Spleen (tissue), 7 donors: ENCODE measurements around the gene TWIST1.

Experiments
- POLR2A ChIP-seq, 3 donors: fragments of 450-650 bp; IDR thresholded peaks; one replicate each; pipeline ENCODE4 v1.5.1; 2017; ENCODE audit warnings: antibody characterized with exemption in 3 of 3, mild to moderate bottlenecking in 1 of 3
- POLR2AphosphoS5 ChIP-seq, 3 donors: sonication (generic); formaldehyde crosslinking; IDR thresholded peaks; one replicate each; pipeline ENCODE4 v1.5.1; 2017; ENCODE audit warnings: antibody characterized with exemption in 3 of 3
- TF ChIP-seq, protein P1 (sequence below), 11 experiments: fragments of 200-600 bp in 7 of 11; fragments of 450-650 bp in 4 of 11; sonication (generic) in 4 of 11; IDR thresholded peaks in 8 of 11; conservative IDR thresholded peaks in 3 of 11; 1 replicate in 7 of 11; 2 replicates in 4 of 11; pipeline versions ENCODE4 v1.4.0 to v1.8.0; 2016 to 2021; ENCODE audit warnings: antibody characterized with exemption in 11 of 11, inconsistent platforms in 4 of 11, mild to moderate bottlenecking in 1 of 11
- donor health status: DM: no; HTN: no; CAD: no; lungs with moderate emphysema.
- donor health status: DM: no; HTN: no; CAD: no.
- donor health status: DM: no; HTN: no; CAD: no.

DNA sequence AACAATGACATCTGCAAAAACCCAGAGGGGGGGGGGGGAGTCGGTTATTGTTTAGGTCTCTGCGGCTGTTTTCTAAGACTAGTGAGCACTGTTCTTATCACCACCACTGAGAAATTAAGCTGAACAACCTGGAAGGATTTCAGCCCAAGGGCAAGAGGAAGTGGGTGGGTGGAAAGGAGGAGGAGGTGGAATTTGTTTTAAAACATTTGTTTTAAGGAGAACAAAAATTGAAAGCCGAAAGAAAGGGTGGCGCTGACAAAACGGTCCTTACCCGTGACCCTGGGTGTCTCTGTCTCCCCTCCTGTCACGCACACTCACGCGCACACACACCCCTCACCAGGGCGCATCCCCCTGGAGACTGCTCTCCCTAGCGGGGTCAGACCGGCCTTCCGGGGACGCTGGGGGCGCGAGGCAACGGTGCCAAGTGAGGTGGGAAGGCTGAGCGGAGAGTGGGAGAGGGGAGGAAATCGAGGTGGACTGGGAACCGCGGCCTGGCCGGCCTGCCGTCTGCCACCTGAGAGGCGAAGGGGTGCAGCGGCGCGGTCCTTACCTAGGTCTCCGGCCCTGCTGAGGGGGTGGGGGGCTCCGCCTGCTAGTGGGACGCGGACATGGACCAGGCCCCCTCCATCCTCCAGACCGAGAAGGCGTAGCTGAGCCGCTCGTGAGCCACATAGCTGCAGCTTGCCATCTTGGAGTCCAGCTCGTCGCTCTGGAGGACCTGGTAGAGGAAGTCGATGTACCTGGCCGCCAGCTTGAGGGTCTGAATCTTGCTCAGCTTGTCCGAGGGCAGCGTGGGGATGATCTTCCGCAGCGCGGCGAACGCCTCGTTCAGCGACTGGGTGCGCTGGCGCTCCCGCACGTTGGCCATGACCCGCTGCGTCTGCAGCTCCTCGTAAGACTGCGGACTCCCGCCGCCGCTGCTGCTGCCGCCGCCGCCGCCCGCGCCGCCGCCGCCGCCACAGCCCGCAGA, 1.0 kb downstream of the TWIST1 start:
- TF ChIP-seq, protein P1, sequence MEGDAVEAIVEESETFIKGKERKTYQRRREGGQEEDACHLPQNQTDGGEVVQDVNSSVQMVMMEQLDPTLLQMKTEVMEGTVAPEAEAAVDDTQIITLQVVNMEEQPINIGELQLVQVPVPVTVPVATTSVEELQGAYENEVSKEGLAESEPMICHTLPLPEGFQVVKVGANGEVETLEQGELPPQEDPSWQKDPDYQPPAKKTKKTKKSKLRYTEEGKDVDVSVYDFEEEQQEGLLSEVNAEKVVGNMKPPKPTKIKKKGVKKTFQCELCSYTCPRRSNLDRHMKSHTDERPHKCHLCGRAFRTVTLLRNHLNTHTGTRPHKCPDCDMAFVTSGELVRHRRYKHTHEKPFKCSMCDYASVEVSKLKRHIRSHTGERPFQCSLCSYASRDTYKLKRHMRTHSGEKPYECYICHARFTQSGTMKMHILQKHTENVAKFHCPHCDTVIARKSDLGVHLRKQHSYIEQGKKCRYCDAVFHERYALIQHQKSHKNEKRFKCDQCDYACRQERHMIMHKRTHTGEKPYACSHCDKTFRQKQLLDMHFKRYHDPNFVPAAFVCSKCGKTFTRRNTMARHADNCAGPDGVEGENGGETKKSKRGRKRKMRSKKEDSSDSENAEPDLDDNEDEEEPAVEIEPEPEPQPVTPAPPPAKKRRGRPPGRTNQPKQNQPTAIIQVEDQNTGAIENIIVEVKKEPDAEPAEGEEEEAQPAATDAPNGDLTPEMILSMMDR (IDR thresholded peaks at IDR 0.05 in 8 of 11, conservative IDR thresholded peaks at IDR 0.05 in 3 of 11) = no peak
- TF ChIP-seq POLR2A (IDR thresholded peaks at IDR 0.05) = no peak
- TF ChIP-seq POLR2AphosphoS5 (IDR thresholded peaks at IDR 0.05) = no peak
